H9 (cell line): Measurements from ENCODE around the gene MPP1. TPM values are rescaled to one million over a fixed set of nuclear protein-coding genes. Genes with fewer than 3 reads are reported as not detected.

Experiments used
- DNase-seq: peaks from one replicate; pipeline ENCODE4 v3.0.0-alpha.2; 2017
- H2AFZ ChIP-seq: one replicate; pipeline ENCODE4 v1.6.1; 2013; ENCODE audit warnings: mild to moderate bottlenecking, low read length, control low read depth, moderate library complexity
- H2AK5ac ChIP-seq: 2 replicates; pipeline ENCODE4 v1.6.1; 2013; ENCODE audit warnings: low read length, control low read depth, mixed read lengths; ENCODE audit not compliant: insufficient read length
- H2BK120ac ChIP-seq: one replicate; pipeline ENCODE4 v1.6.1; 2013; ENCODE audit warnings: low read depth, mild to moderate bottlenecking, low read length, control low read depth, inconsistent platforms; ENCODE audit not compliant: poor library complexity, severe bottlenecking
- H2BK12ac ChIP-seq: 2 replicates; pipeline ENCODE4 v1.6.1; 2013; ENCODE audit warnings: low read length, control low read depth, mixed read lengths, low read depth; ENCODE audit not compliant: insufficient read length
- H2BK15ac ChIP-seq: 2 replicates; pipeline ENCODE4 v1.6.1; 2013; ENCODE audit warnings: low read depth, low read length, control low read depth
- H2BK20ac ChIP-seq: one replicate; pipeline ENCODE4 v1.6.1; 2013; ENCODE audit warnings: low read depth, mild to moderate bottlenecking, low read length, control low read depth, inconsistent platforms; ENCODE audit not compliant: poor library complexity, severe bottlenecking
- H2BK5ac ChIP-seq: 2 replicates; pipeline ENCODE4 v1.6.1; 2013; ENCODE audit warnings: low read length, control low read depth, mixed read lengths; ENCODE audit not compliant: insufficient read length
- H3K14ac ChIP-seq: 2 replicates; pipeline ENCODE4 v1.6.1; 2013; ENCODE audit warnings: low read length, control low read depth; ENCODE audit not compliant: insufficient read depth
- H3K18ac ChIP-seq: 2 replicates; pipeline ENCODE4 v1.6.1; 2013; ENCODE audit warnings: low read depth, mild to moderate bottlenecking, mixed read lengths, low read length, control low read depth; ENCODE audit not compliant: insufficient read length
- H3K23ac ChIP-seq: 2 replicates; pipeline ENCODE4 v1.6.1; 2013; ENCODE audit warnings: low read length, control low read depth, mixed read lengths, low read depth; ENCODE audit not compliant: insufficient read length
- H3K23me2 ChIP-seq: 2 replicates; pipeline ENCODE4 v1.6.1; 2013; ENCODE audit warnings: low read depth, mild to moderate bottlenecking, mixed read lengths, low read length, control low read depth; ENCODE audit not compliant: insufficient read length, poor library complexity, severe bottlenecking
- H3K27ac ChIP-seq: 2 replicates; pipeline ENCODE4 v1.5.1; 2013; ENCODE audit warnings: low read length, control low read depth, mixed read lengths, low read depth; ENCODE audit not compliant: insufficient read length
- H3K27me3 ChIP-seq: 2 replicates; pipeline ENCODE4 v1.6.1; 2013; ENCODE audit warnings: low read length, control low read depth, inconsistent platforms; ENCODE audit not compliant: insufficient read depth
- H3K4ac ChIP-seq: 2 replicates; pipeline ENCODE4 v1.6.1; 2013; ENCODE audit warnings: low read depth, mild to moderate bottlenecking, control low read depth, inconsistent platforms, low read length, moderate library complexity
- H3K4me1 ChIP-seq: 2 replicates; pipeline ENCODE4 v1.6.1; 2013; ENCODE audit warnings: low read length, control low read depth, inconsistent platforms; ENCODE audit not compliant: insufficient read depth
- H3K4me2 ChIP-seq: 2 replicates; pipeline ENCODE4 v1.6.1; 2013; ENCODE audit warnings: low read length, control low read depth, mixed read lengths; ENCODE audit not compliant: insufficient read length, insufficient read depth
- H3K56ac ChIP-seq: 2 replicates; pipeline ENCODE4 v1.6.1; 2013; ENCODE audit warnings: low read depth, mild to moderate bottlenecking, mixed read lengths, low read length, control low read depth; ENCODE audit not compliant: insufficient read length
- H3K79me1 ChIP-seq: 2 replicates; pipeline ENCODE4 v1.6.1; 2013; ENCODE audit warnings: low read depth, mild to moderate bottlenecking, moderate library complexity, low read length, control low read depth, inconsistent platforms; ENCODE audit not compliant: insufficient read depth, poor library complexity, severe bottlenecking
- H3K79me2 ChIP-seq: 2 replicates; pipeline ENCODE4 v1.6.1; 2013; ENCODE audit warnings: low read length, control low read depth, inconsistent platforms; ENCODE audit not compliant: insufficient read depth
- H3K9ac ChIP-seq: 2 replicates; pipeline ENCODE4 v1.6.1; 2013; ENCODE audit warnings: low read length, control low read depth, mixed read lengths; ENCODE audit not compliant: insufficient read length; ENCODE audit errors: extremely low read depth
- H3K9me3 ChIP-seq: one replicate; pipeline ENCODE4 v1.6.1; 2013; ENCODE audit warnings: low read depth, low read length, inconsistent platforms; ENCODE audit not compliant: control insufficient read depth
- H3T11ph ChIP-seq: one replicate; pipeline ENCODE4 v1.6.1; 2013; ENCODE audit warnings: mild to moderate bottlenecking, low read length, control low read depth, inconsistent platforms
- H4K20me1 ChIP-seq: one replicate; pipeline ENCODE4 v1.6.1; 2013; ENCODE audit not compliant: control insufficient read depth, insufficient read length, insufficient read depth
- H4K5ac ChIP-seq: 2 replicates; pipeline ENCODE4 v1.6.1; 2013; ENCODE audit warnings: low read depth, mild to moderate bottlenecking, mixed read lengths, low read length, control low read depth; ENCODE audit not compliant: insufficient read length
- H4K8ac ChIP-seq: replicated peaks from 2 replicates; pipeline ENCODE4 v1.6.1; 2013; ENCODE audit warnings: low read length, control low read depth, mixed read lengths, low read depth; ENCODE audit not compliant: insufficient read length
- H4K91ac ChIP-seq: 2 replicates; pipeline ENCODE4 v1.6.1; 2013; ENCODE audit warnings: low read depth, mild to moderate bottlenecking, moderate library complexity, mixed read lengths, low read length, control low read depth; ENCODE audit not compliant: insufficient read length
- H3K27ac Mint-ChIP-seq, 3 experiments: 2 replicates in 2 of 3; 3 replicates in 1 of 3; pipeline ENCODE4 v1.8.0; 2020 to 2021; ENCODE audit warnings: mixed read lengths in 3 of 3, mild to moderate bottlenecking in 1 of 3, moderate library complexity in 1 of 3
- H3K27me3 Mint-ChIP-seq: 2 replicates; pipeline ENCODE4 v1.8.0; 2021; ENCODE audit warnings: low read depth, mild to moderate bottlenecking, moderate library complexity, mixed read lengths
- H3K36me3 Mint-ChIP-seq, 3 experiments: 2 replicates in 2 of 3; 3 replicates in 1 of 3; pipeline ENCODE4 v1.8.0; 2020 to 2021; ENCODE audit warnings: low read depth in 3 of 3, mixed read lengths in 3 of 3; ENCODE audit not compliant: insufficient read depth in 1 of 3
- H3K4me1 Mint-ChIP-seq, 2 experiments: 2 replicates each; pipeline ENCODE4 v1.8.0; 2020; ENCODE audit warnings: mixed read lengths in 2 of 2
- H3K4me3 Mint-ChIP-seq, 2 experiments: 2 replicates in 1 of 2; 3 replicates in 1 of 2; pipeline ENCODE4 v1.8.0; 2020 to 2021; ENCODE audit warnings: mild to moderate bottlenecking in 2 of 2, mixed read lengths in 2 of 2, moderate library complexity in 1 of 2
- H3K9me3 Mint-ChIP-seq, 2 experiments: 2 replicates in 1 of 2; 3 replicates in 1 of 2; pipeline ENCODE4 v1.8.0; 2020; ENCODE audit warnings: mild to moderate bottlenecking in 2 of 2, mixed read lengths in 2 of 2, moderate library complexity in 1 of 2
- CTCF ChIP-seq: fragments of 200-600 bp; sonication (generic); conservative IDR thresholded peaks from 3 replicates; pipeline ENCODE4 v1.8.0; 2021; ENCODE audit warnings: antibody characterized with exemption, mild to moderate bottlenecking
- WGBS: extraction: QIAGEN DNeasy Blood & Tissue Kit; methylation state at CpG from one replicate; pipeline ENCODE4 v1.1.7; 2013; ENCODE audit warnings: missing lambda C conversion rate, low lambda C conversion rate, mixed read lengths; ENCODE audit not compliant: insufficient read length; ENCODE audit errors: extremely low coverage; 5-methylcytosine and 5-hydroxymethylcytosine counted together
- total RNA-seq: library from RNA; stranded (reverse); gene quantifications from 2 replicates; pipeline ENCODE4 v1.2.1, GENCODE V29; 2021

Gene MPP1
- total RNA-seq, 1 experiment from 2014 or later, result 17.9 TPM

GRCh38 chrX:154774622-154775021 lies 30.7 kb downstream of the MPP1 start:
- no peak overlapping the region for H3K56ac ChIP-seq
- H3K9ac ChIP-seq, result no peak overlapping the region
- no peak overlapping the region for H3T11ph ChIP-seq
- no peaks in the 10 kb centered on the region for H3K27me3 ChIP-seq
- H3K18ac ChIP-seq, result no peak overlapping the region
- no peaks in the 10 kb centered on the region for H4K20me1 ChIP-seq
- H3K27ac Mint-ChIP-seq, result no peak overlapping the region
- no peak overlapping the region for H3K27ac ChIP-seq
- peaks cover 75 to 76% of the 10 kb centered on the region in 2 experiments for H3K9me3 Mint-ChIP-seq
- H2BK120ac ChIP-seq, result no peak overlapping the region
- H3K4me1 Mint-ChIP-seq, result no peaks in the 10 kb centered on the region
- no peak overlapping the region for H2BK20ac ChIP-seq
- H4K5ac ChIP-seq, result no peak overlapping the region
- no peaks in the 10 kb centered on the region; the same call in 1 of the 2 replicates for H3K27me3 Mint-ChIP-seq
- TF ChIP-seq CTCF, result no peak
- no peaks in the 10 kb centered on the region for H3K79me2 ChIP-seq
- peaks cover 64 to 90% (median 75%) of the 10 kb centered on the region in 3 experiments for H3K36me3 Mint-ChIP-seq
- no peak overlapping the region for H3K4ac ChIP-seq
- no peak overlapping the region for H3K4me3 Mint-ChIP-seq
- no peak overlapping the region for H3K23ac ChIP-seq
- no peak overlapping the region for H2BK12ac ChIP-seq
- no peak overlapping the region for H4K91ac ChIP-seq
- no peak overlapping the region for H3K14ac ChIP-seq
- H3K4me2 ChIP-seq, result no peak overlapping the region
- H3K9me3 ChIP-seq, result peaks cover 58% of the 10 kb centered on the region
- WGBS, result no CpG with 5 or more reads among the region's 5 CpGs
- no peak overlapping the region for H2BK15ac ChIP-seq
- H3K23me2 ChIP-seq, result no peaks in the 10 kb centered on the region
- H2AK5ac ChIP-seq, result no peak overlapping the region
- DNase-seq, result no peak
- no peak overlapping the region for H2AFZ ChIP-seq
- no peaks in the 10 kb centered on the region for H3K79me1 ChIP-seq
- no peak overlapping the region for H4K8ac ChIP-seq
- no peak overlapping the region for H2BK5ac ChIP-seq
- H3K4me1 ChIP-seq, result no peaks in the 10 kb centered on the region
